GM19351 (cell line): ENCODE measurements around the gene RASGRP2.
"Not testable (repeated sequence)": the region's sequence is repeated elsewhere in the genome, so short reads cannot be mapped to it uniquely, and the experiment has no call there.

Experiments
- ATAC-seq: cut with Tn5 transposase; IDR thresholded peaks from one replicate; pipeline ENCODE4 v1.9.1; 2021; ENCODE audit warnings: mild to moderate bottlenecking, moderate library complexity; ENCODE audit not compliant: unreplicated experiment

RASGRP2 gene

GRCh38 chr11:64701956-64702355 lies 42.0 kb downstream of the RASGRP2 start:
- not testable (repeated sequence) for ATAC-seq

DNA sequence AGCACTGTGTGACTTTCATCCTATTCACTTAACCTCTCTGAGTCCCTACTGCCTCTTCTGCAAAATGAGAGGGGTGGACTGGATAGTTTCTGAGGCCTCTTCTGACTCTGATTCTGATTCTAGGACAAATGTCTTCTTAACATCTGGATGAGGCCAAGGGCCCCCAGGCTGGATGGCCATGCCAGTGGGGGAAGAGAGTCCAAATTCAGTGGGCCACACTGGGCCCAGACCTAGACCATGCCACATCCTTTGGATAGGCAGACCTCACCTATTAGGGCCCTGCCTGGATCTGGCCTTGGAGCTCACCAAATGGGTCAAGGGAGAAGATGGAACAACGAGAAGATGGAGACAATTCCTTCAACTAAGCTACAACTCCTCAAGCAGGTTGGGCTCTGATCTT lies 45.5 kb downstream of the RASGRP2 start:
- ATAC-seq = no peak

GRCh38 chr11:64697663-64698375 lies 46.1 kb downstream of the RASGRP2 start:
- ATAC-seq = no peak

- ATAC-seq = no peak
These were observed 47.9 kb downstream of the RASGRP2 start for GRCh38 chr11:64696045-64696444.

DNA sequence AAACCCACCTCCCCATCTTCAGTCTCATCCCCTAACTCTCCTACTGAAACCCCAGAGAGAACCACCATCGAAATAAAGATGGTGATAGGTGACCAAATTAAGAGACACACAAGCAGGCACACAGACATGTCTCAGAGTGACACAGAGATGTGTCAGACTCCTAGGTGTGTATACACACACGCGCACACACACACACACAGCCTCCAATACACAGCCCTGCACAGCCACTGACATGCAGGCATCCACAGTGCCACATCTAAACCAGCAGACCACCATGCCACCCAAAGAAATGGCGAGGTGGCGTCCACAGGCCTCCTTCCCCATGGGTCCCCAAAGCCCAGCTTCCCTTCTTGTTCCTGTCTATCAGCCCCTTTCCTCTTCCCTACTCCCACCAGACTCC lies 48.4 kb downstream of the RASGRP2 start:
- no peak for ATAC-seq

DNA sequence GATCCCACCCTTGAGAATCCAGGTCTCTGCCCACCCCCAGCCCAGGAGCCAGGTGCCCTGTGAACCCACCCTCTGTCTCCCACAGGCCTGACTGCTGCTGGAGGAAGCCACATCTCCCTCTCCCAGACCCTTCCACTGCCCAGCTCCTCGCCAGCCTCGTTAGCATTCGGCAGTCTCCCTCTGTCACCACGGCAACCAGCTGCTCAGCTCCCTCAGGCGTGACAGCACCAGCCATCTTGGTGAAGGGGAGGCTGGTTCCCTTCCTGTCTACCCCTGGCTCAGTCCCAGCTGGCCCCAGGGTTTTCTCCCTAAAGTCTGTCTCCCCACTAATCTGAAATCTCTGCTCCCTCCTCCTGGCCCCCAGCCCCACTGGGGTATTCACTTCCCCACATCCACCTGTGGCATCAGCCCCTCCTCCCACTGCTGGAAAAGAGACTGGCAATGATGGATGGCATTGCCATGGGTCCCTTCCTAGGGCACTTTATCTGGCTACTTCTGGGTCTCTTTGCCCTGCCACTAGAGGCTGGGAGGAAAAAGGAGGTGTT lies 49.0 kb downstream of the RASGRP2 start:
- no peak for ATAC-seq

GRCh38 chr11:64694026-64694755 lies 49.8 kb downstream of the RASGRP2 start:
- no peak for ATAC-seq

GRCh38 chr11:64692764-64693331 lies 51.1 kb downstream of the RASGRP2 start:
- no peak for ATAC-seq

GRCh38 chr11:64691543-64691942 lies 52.4 kb downstream of the RASGRP2 start:
- no peak for ATAC-seq

- ATAC-seq = no peak
These were observed 53.7 kb downstream of the RASGRP2 start for GRCh38 chr11:64690235-64690634.

DNA sequence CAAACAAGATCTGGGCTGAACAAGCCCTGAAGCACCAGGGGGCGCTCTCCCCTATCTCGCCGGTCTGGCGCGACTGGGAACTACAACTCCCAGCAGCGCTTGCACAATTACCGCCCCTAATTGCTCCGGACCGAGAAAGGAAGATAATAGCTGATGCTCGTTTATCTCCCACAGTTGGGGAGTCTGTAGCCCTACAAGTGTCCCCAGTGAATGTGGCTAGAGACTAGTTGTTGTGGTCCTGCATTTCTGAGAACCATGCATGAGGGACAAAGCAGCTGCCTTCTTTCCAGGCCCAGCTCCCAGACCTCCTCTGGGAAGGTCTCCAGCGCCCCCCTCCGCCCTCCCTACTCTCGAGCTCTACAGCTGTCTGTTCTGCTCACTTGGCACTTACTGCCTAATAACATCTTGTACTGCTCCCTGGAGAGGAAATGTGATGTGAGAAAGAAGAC lies 55.4 kb downstream of the RASGRP2 start:
- peak; percentile 73 for ATAC-seq

DNA sequence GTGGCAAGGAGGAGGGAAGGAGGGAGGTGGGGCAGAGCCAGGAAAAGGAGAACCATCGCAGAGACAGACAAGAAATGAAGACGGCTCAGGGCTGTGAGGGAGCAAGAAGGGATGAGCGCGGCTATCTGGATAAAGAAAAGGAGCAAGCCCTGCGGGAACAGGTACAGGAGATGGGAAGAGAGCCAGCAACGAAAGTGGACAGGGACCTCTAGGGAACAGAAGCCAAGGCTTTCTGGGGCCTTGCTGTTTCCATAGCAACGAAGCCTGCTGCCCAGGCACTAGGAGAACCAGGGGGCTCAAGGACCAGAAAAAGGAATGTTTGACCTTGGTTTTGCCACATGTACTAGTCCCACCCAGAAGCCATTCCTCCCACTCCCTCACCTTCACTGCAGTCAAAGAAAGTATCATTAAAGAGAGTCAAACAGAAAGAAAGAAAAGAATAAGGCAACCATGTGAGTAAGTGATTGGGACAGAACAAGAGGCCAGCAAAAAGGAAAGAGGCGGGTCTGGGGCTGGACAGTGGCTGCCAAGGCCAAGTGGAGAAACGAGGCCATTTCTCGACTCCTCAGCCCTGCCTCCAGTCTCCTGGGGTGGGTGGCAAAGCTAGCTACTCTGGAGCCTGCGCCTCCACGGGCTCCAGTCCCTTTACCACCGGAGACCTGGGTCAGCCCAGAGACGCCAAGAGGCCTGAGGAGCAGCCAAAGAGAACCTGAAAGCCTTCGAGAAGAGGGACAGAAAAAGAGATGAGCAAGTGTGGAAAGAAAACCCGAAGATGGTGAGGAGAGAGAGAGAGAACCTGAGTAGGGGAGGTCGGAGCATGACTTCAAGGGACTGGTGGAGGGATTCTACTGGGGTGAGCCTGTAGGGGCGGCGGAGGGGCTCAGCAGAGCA lies 56.1 kb downstream of the RASGRP2 start:
- ATAC-seq = no peak

- ATAC-seq = no peak
These were observed 56.7 kb downstream of the RASGRP2 start for GRCh38 chr11:64687204-64687603.

GRCh38 chr11:64686466-64687170 lies 57.3 kb downstream of the RASGRP2 start:
- no peak for ATAC-seq

GRCh38 chr11:64685536-64685935 lies 58.4 kb downstream of the RASGRP2 start:
- ATAC-seq = no peak

DNA sequence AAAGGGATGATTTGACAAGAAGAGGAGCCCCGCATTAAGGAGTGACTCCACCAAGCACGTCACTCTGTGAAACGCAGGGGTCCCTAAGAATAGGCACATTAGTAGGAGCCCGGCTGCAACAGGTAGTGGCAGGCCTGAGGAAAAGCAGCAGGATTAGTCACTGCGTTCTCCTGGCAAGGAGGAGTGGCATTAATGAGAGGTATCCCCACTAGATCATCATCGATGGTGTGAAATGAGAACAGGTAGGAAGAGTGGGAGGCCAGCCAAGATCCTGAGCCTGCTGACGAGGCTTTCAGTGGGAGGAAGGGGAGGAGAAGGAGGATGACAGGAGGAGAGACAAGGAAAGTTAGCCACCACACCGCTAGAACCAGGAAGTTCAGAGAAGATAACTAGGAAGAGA lies 59.6 kb downstream of the RASGRP2 start:
- ATAC-seq = no peak

GRCh38 chr11:64681171-64681570 lies 62.8 kb downstream of the RASGRP2 start:
- no peak for ATAC-seq

- no peak for ATAC-seq
These were observed 64.1 kb downstream of the RASGRP2 start for GRCh38 chr11:64679846-64680245.

DNA sequence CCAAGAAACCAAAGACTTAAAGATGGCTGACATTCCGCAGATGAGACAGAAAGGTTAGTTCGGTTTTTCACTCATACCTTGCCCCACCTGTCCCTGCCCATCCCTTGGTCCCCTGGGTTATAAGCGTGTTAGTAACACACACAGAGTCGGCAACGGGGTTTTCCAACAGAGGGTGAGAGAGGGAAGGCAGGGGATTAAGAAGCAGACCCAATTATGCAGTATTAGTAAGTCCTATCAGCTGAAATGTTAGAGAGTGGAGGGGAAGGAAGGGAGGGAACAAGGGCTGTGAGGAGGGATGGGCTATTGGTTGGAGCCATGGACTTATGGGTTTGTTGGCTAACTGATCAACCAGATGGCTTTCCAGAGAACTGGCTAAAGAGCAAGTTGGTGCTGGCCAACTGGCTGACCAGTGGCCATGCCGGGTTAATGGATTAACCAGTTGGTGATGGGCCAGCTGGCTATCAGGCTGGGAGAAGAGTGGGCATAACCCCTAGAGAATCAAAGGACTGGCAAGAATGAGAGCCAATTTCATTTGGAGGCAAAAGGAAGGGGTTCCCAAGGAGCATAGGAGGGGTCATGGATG lies 66.4 kb downstream of the RASGRP2 start:
- ATAC-seq = no peak
